ENCODE measurements around the gene NRXN3.

Gene NRXN3

DNA sequence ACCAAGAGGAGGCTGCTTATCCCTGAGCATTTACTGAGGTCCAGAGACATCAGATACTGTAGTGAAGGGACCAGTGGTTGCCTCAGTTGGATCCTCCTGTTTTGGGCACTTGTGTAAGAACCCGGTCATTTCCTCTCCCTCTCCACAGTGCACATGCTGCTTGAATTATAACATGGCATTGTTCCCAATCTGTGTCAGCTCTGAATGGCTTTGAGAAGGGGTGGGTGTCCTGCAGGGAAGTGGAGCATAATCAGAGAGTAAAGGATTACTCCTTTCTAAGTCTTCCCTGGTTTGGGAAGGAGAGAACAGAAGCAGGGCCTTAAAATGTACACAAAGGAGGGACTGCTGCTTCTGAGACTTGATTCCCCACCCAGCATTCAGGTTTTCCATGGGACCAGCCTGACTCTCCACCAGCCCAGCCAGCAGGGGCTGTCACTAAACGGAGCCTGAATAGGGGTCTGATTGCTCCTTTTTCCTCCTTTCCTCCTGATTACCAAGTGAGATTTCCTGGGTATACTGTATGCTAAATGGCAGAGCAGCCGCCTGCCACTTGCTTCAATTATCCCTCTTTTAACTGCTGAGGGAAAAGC lies 78.4 kb downstream of the NRXN3 start:
- no peak for DNase-seq

- DNase-seq: no peak
Observed at GRCh38 chr14:78251308-78251707, 81.1 kb downstream of the NRXN3 start.

GRCh38 chr14:78253986-78254385 lies 83.8 kb downstream of the NRXN3 start:
- no peak for DNase-seq

DNA sequence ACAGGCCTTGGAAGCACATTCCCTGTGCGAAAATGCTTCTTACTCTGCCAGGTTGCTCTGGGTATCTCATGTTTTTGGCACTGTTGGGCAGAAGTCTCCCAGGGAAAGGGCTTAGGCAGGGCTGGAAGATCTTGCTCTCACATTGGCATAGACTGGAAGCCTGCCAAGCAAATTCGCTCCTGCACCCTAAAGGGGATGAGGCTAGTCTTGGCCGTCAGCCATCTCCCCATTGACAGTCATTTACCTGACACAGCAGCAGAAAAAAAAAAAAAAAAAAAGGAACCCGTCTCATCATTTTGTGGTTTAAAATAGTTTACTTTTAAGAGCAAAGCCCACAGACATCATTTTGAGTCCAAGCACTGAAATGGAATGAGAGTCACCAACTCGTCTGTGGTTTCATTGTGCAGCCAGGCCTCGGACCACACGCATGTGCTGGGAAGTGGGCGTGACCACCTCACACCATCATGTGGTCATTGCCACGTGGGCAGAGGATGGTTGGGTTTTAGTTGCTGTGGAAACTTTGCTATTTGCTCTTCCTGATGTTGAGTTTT lies 84.8 kb downstream of the NRXN3 start:
- DNase-seq: peak; percentile 5

GRCh38 chr14:78259831-78260230 lies 89.7 kb downstream of the NRXN3 start:
- DNase-seq: no peak

DNA sequence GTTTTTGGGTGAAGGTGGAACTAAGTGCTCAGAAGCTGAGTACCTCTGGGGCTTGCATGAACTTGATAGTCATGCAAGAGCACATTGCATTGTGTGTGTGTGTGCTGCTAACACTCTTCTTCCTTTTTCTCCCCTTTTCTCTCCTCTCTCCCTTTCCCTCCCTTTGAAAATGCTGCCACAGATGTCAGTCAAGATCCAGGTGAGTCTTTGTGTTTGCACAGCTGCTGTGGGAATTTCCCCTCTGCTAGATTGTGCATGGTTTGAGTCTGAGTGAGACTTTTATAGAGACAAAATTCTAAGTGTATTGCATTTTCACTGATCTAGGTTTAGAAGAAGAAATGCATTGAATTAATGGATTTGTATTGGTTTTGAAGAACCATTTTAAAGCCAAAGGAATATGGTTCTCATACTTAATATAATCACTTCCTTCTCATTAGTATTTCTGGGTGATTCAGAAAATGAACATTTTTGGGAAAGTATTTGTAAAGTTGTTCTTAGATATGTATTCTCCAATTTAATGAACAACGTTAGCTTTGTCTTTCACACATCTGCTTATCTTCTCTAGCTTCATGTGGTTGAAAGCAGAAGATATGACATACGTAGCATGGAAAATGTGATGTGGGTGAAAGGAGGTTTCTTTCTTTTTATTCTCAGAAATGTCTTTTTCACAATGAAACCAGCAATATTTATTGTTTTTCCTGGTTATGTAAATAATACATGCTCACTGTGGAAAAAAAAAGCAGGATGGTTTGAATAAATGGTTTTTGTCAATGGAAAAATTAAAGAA lies 108.5 kb downstream of the NRXN3 start:
- DNase-seq: no peak

DNA sequence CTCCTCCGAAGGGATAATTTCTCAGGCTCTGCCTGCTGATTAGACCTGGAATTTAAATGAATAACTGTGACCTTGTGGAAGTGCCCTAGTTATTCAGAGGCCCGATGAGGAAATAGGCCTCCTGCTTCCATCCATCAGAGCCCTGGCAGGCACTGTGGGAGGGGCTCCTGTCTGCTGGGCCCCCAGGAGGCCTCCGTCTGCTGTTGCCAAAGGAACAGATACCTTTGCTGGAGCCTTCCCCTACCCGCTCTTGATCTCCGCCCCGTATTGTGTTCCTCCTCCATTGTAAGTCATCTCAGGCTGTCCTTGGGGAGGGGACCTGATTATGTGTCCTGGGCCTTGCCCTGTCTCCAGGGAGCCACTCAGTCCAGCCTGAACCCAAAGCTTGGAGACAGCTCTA lies 112.3 kb downstream of the NRXN3 start:
- no peak for DNase-seq

DNA sequence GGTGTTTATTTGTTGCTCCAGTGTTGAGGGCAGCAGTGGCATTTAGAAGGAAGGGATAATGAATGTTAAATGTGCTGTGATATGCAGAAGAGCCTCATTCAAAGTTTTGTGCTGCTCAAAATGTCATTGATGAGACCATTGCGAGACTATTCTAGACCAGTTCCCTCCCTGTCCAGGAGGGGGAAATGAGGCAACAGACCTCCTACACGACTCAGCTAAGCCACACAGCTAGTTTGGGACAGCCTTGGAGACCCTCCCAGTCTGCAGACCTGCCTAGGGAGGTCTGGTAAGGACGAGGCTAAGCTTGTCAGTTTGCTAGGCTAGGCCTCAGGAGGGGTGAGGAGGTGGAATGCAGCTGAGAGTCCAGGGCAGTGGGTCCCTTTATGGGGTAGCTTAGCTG lies 116.0 kb downstream of the NRXN3 start:
- no peak for DNase-seq

GRCh38 chr14:78292003-78292402 lies 121.8 kb downstream of the NRXN3 start:
- no peak for DNase-seq

DNA sequence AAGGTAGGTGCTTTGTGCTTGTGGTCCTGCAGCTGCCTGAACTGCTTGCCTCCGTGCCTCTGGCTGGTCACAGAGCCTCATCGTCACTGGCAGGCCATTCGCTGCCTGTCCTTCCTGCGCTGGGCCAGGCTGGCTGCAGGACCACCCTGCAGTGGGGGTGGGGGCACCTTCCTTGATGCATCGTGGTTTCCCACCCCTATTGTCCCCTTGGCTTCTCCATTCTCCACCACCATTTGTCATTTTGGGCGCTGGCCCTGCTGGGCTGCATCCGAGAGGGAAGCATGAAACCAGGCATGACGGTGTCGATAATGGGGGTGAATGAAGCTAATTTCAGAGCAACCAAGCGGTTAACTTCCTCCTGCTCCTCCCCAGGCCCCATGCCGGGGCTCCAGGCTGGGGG lies 127.7 kb downstream of the NRXN3 start:
- no peak for DNase-seq

DNA sequence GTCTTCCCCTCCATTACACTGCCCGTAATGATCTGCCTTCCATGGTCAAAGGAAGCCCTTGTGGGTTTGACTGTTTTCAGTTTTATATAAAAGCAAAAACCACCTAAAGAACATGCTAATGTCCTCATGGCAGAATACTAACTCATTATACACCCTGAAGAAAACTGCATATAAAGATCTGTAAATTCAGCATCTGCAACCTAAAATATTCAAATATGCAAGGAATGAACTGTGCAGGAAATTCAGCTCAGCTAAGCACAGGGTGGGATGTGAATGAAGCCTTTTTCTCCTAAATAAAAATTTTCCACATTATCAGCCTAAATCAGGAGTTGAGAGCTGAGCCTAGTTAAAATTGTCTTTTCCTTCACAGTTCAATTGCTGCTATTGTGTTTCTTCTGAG lies 128.1 kb downstream of the NRXN3 start:
- DNase-seq: no peak

DNA sequence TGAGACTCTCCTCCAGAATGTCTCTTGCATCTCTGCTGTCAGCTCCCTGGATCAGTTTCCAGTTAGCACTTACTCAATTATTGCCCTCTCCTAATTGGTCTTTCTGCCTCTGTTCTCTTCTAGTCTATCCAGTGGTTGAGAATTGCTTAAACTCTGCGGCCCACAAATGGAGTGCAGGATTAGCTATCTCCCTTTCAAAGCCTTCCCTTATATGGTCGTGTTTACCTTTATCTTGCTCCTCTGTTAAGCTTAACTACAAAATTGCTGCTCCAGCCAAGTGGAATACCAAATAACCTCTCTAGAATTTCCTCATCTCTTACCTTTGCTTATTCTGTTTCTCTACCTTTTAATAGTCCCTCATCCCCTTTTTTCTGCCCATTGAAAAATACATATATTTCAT lies 132.7 kb downstream of the NRXN3 start:
- DNase-seq: no peak

GRCh38 chr14:78307671-78308070 lies 137.5 kb downstream of the NRXN3 start:
- DNase-seq: no peak

DNA sequence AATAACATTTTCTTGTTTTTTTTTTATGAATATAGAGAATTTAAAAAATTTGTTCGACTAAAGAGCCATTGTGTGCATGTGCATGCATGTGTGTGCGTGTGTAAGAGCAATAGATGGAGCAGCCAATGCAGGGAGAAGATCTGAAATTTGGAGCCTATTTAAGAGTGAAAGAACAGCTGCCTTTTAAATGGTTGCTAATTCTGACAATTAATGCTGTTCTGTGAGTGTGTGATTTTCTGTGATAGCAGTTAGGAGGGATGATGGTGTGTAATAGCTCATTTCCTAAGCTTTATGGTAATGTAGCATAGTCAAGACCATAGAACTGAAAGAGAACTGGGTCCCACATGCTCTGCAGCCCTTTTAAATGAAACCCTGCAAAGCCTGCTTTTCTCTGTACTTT lies 137.9 kb downstream of the NRXN3 start:
- DNase-seq: no peak

DNA sequence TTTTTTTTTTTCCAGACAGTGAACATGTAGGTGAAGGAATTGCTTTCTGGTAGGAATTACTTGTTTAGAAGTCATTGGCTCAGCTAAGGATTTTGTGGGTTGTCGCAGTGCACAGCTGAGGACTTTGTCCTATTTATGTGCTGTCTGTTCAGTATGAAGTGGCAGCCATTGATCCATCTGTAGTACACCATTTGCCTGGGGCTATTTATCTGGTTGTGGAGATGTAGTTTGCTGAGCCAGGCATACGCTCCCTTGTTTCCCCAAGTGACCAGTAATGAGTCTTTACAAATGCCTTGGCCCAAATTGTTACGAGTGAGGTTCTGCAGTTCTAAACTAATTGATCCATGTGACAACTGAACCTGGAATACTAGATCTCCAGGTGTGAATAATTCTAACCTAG lies 140.1 kb downstream of the NRXN3 start:
- DNase-seq: no peak

DNA sequence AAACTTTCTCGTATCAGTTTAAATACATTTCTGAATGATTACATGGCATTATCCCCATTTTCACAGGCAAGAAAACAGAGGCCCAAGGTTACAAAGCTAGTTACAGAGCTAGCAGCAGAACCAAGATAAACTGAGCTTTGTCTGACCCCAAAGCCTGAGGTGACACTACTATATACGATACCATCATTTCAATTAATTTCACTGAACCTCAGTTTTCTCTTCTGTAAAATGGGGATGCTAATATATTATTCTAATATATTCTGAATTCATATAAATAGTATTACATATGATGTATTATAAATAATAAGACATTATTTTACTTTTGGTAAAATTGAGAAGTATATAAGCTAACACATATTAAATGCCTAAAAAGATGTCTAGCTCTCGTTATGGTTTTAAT lies 143.3 kb downstream of the NRXN3 start:
- DNase-seq: no peak

DNA sequence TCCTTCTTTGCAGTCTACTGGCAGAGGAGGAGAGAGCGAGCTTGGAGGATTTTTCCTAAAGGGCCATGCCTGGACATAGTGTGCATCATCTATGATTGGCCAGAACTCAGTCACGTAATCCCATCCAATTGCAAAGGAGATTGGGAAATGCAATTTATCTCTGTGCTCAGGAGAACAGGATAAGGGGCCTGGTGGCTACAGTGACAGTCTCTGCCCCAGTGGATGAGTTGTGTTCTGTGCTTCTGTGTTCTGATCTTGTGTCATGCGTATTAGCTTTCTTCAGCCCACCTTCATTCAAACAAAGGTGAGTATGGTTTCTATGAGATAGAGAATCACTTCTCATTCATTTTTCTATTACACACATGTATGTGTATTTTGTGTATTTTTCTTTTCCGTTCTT lies 144.3 kb downstream of the NRXN3 start:
- DNase-seq: no peak

DNA sequence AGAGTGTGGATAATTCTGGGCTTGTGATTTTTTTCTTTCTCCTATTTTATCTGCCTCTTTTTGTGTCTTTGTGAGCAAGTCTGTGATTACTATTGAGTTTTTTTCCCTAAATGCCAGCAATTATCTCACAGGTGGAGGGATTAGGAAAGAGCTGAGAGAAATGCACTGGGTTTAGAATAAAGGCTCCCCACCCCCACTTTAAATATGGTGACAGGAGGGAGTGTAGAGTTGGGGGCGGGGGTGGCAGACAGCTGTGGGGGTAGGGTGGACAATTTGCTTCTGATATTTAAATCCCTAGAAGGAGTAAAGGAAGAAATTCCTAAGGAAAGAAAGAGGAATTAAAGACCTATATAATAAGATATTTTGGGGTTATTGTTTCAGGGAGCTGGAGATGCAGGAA lies 145.9 kb downstream of the NRXN3 start:
- no peak for DNase-seq

- no peak for DNase-seq
Observed at GRCh38 chr14:78316786-78317185, 146.6 kb downstream of the NRXN3 start.

- DNase-seq: no peak
Observed at GRCh38 chr14:78319406-78319805, 149.2 kb downstream of the NRXN3 start.

- no peak for DNase-seq
Observed at GRCh38 chr14:78319887-78320635, 149.9 kb downstream of the NRXN3 start.

DNA sequence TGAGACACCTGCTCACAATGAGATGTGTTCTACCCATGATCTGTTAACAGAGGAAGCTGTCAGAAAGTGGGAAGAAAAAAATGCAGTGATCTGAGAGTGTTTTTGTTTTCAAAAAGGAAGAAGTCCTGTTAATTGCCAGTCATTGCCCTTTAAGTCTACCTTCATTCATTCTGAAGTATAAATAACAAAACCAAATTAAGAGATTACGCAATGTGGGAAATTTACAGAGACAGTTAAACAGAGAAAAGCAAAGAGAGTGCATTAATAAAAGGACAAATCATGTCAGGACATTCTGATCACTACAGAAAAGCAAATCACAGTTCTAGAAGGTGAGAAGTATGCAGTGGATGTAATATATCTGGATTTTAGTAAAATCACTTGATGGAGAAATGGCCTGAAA lies 154.2 kb downstream of the NRXN3 start:
- no peak for DNase-seq

- no peak for DNase-seq
Observed at GRCh38 chr14:78325911-78326310, 155.7 kb downstream of the NRXN3 start.

All from stimulated activated CD4-positive, alpha-beta T cell treated with anti-CD3 and anti-CD28 coated beads, Interleukin-4, amount 100 ng/mL, for 24 hours (primary cell).